DOHH2 (cell line): ENCODE measurements around the gene CMSS1.

ENCODE experiments used
- EZH2phosphoT487 ChIP-seq: fragments of 200-600 bp; sonication (generic); IDR thresholded peaks from 2 replicates; pipeline ENCODE4 v1.6.1; 2017; ENCODE audit warnings: borderline replicate concordance, mild to moderate bottlenecking, antibody characterized with exemption, low read length, moderate library complexity, mixed read lengths
- TF ChIP-seq, protein P1 (sequence below): fragments of 200-600 bp; sonication (generic); IDR thresholded peaks from one replicate; pipeline ENCODE4 v1.5.1; 2014; ENCODE audit warnings: antibody characterized with exemption, mild to moderate bottlenecking, low read depth, low read length; ENCODE audit not compliant: poor library complexity, severe bottlenecking

DNA sequence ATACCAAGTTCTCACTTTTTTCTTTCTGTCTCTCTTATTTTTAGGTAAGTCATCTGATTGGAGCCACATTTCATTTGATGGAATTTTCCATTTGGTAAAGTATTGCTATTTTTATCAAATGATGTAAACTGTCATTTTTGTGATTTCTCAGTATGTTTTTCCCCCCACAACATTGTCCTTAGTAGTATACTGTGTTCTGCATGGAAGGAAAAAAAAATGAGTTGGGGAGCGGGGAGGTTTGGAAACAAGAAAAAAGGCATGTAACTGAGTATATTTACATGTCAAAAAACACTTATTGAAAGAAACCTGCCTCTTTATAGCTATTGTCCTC is 192.4 kb downstream of the CMSS1 start:
- TF ChIP-seq, protein P1, sequence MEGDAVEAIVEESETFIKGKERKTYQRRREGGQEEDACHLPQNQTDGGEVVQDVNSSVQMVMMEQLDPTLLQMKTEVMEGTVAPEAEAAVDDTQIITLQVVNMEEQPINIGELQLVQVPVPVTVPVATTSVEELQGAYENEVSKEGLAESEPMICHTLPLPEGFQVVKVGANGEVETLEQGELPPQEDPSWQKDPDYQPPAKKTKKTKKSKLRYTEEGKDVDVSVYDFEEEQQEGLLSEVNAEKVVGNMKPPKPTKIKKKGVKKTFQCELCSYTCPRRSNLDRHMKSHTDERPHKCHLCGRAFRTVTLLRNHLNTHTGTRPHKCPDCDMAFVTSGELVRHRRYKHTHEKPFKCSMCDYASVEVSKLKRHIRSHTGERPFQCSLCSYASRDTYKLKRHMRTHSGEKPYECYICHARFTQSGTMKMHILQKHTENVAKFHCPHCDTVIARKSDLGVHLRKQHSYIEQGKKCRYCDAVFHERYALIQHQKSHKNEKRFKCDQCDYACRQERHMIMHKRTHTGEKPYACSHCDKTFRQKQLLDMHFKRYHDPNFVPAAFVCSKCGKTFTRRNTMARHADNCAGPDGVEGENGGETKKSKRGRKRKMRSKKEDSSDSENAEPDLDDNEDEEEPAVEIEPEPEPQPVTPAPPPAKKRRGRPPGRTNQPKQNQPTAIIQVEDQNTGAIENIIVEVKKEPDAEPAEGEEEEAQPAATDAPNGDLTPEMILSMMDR, result no peak
- no peak for TF ChIP-seq EZH2phosphoT487
